Inferior parietal cortex (tissue), 1 donor: Measurements from ENCODE around the gene FNDC8.
"Not testable (repeated sequence)": the region's sequence is repeated elsewhere in the genome, so short reads cannot be mapped to it uniquely, and the experiment has no call there.

ENCODE experiments used
- DNase-seq: peaks from one replicate; pipeline ENCODE4 v3.0.0-alpha.2; 2016; ENCODE audit errors: extremely low spot score

FNDC8 gene

GRCh38 chr17:35095741-35096140 lies 25.7 kb upstream of the FNDC8 start:
- no peak for DNase-seq

DNA sequence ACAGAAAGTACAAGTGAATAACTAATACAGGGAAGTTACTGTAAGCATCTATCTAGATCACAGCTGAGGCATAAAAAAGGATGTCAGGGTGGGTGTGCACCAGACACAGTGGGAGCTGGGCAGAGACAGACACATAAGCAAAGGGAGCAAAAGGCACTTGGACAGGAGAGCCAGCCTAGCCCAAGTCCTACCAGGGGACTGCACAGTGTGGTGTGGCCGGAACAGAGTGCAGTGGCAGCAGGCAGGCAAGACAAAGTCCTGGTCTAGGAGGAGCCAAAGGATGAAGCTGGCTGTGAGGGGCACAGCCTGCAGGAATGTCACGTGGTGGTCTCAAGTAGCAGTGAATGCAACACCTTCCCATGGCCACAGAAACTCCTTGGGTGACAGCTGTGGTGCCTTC lies 23.6 kb upstream of the FNDC8 start:
- DNase-seq, result no peak

GRCh38 chr17:35099908-35100307 lies 21.5 kb upstream of the FNDC8 start:
- DNase-seq, result no peak

- no peak for DNase-seq
Observed at GRCh38 chr17:35101036-35101435, 20.4 kb upstream of the FNDC8 start.

DNA sequence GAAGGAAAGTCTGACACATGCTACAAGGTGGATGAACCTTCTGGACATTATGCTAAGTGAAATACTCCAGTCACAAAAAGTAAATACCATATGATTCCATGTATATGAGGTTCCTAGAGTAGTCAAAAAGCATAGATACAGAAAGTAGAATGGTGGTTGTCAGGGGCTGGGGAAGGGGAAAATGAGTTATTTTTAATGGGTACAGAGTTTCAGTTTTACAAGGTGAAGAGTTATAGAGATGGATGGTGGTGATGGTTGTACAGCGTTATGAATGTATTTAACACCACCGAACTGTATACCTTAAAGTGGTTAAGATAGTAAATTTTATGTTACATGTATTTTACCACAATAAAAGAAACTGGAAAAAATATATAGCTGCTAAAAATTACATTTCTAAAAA lies 19.7 kb upstream of the FNDC8 start:
- no peak for DNase-seq

DNA sequence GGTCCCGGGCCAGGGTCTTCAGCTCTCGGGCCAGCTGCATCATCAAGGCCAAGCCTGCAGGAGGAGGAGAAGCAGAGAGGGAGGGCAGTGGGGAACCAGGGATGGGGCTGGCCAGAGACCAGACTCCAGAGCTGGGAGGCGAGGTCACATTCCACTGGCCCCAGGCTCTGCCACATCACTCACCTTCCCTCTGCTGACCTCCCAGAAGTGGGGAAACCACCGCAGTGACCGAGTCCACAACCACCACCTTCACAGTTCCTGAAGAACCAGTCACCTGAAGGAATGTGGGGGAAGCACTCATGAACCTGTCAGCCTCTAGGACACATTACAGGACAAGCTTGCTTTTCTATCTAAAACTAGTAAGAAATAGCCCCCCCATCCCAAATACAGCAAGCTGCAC lies 18.1 kb upstream of the FNDC8 start:
- DNase-seq, result no peak

- DNase-seq, result no peak
Observed at GRCh38 chr17:35104844-35105450, 16.5 kb upstream of the FNDC8 start.

GRCh38 chr17:35110791-35111190 lies 10.6 kb upstream of the FNDC8 start:
- not testable (repeated sequence) for DNase-seq

DNA sequence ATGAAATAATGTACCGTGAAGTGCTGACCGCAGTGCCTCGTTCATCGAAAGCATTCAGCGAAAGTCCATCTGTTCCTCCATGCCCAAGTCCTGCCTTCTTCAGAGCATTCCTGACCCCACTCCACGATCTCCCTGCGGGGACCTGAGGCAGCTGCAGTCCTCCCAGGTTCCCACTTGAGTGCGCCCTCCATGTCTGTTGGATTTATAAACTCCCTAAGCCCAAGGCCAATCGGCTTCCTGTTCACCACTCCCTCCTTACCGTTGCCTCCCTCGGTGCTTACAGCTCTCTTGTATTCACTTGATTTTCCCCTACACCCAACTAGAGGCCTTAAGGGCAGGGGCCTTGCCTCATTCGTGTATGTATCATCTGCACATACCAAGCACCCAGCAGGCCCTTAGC lies 4.6 kb upstream of the FNDC8 start:
- DNase-seq, result no peak

- DNase-seq, result no peak
Observed at GRCh38 chr17:35117984-35118383, 3.4 kb upstream of the FNDC8 start.

DNA sequence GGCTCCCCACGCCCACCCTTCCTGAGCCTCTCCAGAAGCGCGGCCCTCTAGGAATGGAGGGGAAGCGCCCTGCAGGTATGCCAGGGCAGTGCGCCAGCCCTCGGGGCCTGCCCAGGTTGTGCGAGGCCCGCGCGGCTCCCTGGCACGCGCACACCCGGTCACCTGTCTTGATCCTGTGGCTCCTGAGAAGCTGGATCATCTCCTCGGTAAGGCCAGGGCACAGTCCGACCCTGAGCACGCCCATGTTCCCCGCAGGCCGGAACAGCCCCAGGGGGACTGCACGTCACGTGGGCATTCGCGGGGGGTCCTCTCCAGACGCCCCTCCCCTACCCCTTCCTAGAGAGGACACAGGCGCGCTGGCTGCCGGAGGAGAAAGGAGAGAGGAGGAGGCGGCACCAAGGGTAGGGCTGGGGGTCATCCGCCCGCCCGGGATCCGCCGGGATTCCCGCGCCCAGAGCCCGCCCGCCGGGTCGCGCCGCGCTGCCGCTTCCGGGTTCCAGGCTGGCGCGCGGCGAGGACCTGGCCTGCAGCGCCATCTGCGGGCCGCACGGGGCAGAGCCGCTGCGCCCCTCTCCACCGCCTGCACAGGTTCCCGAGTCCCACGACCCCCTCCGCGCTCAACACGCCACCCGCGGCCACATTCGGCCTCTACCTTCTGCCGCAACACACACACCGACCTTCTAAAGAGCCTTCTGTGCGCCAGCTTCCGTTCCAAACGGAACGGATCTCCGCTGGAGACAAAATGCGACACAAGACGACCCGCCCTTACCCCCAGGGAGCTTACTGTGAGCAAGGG lies 1.8 kb upstream of the FNDC8 start, which contains the start of gene RAD51D:
Gene RAD51D (minus strand): TSS at position 491 of the 796 bp plus-strand sequence. CDS start 247 bp downstream, at position 244.
- DNase-seq, result peak; percentile 67

GRCh38 chr17:35127751-35128514 lies 6.5 kb downstream of the FNDC8 start:
- no peak for DNase-seq

- no peak for DNase-seq
Observed at GRCh38 chr17:35129154-35129972, 7.9 kb downstream of the FNDC8 start.

DNA sequence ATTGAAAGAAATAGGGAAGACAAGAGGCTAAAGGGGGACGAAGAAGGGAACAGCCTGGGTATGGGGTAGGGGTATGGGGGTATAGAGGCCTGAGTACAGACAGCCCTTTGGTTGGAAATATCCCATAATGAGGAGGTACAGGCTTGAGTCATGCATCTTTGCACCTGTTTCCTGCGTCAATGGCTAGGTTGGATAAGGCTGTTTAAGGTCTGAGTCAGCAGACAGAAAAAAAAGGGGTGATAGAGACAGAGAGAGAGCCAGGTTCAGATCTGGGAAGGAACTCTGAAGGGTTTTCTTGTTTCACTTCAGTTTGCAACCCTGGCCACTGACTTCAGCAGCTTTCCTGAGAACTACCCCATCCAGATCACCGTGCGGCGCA lies 8.5 kb downstream of the FNDC8 start:
- no peak for DNase-seq

DNA sequence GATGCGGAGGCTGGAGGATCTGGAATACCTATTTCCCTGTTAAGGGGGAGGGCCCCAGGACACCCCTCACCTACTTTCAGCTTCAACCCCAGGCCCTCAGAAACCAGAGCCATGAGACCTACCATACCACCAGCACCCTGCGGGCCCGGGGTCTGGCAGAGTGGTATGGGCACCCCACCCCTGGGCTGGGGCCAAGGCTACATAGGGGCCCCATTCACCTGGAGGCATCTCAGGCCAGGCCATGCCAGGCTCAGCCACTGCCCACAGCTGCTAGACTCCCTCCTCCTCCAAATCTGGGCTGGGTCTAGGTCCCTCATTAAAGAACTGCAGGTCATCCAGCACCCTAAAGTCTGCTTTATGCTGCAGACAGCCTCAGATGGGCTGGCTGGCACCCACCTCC lies 9.0 kb downstream of the FNDC8 start:
- no peak for DNase-seq

DNA sequence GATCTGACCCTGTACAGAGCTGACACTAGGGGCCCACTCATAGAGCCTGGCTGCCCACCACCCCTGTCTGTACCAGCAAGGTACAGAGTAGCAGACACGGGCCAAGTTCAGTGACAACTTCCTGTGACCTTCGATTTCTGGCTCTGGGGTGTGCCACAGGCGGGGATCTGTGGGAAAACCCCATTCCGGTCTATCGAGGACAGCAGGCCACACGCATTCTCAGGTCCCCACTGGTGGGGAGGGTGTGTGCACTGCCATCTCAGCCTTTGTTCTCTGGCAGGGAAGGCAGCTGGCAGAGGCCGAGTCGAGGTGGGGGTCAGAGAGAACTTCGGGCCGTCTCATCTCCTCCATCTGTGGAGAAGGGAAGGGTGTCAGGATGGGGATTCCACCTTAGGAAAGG lies 10.7 kb downstream of the FNDC8 start:
- DNase-seq, result no peak

- no peak for DNase-seq
Observed at GRCh38 chr17:35132816-35133550, 11.6 kb downstream of the FNDC8 start.

DNA sequence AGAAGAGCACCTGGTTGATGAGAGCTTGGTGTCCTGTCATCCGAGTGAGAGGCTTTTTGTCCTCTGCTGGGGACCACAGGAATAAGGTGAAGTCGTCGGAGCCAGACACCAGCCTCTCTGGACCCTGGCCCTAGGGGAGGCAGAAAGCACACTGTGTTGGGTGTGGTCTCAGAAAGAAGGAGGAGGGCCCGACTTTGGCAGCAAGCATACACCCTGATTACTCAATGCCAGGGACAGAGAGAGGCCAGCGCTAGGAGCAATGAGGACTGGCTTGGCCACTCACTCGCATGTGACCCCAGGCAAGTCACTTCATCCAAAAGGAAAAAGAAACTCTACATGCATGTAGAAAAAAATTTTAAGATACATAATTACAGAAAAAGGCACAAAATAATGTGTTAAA lies 13.9 kb downstream of the FNDC8 start:
- no peak for DNase-seq

GRCh38 chr17:35138218-35138617 lies 16.8 kb downstream of the FNDC8 start:
- DNase-seq, result no peak

GRCh38 chr17:35141681-35142466 lies 20.5 kb downstream of the FNDC8 start, which contains the start of gene NLE1:
Gene NLE1 (minus strand): TSS chr17:35142303. CDS start chr17:35142275, 28 bp downstream.
- peak; percentile 78 for DNase-seq
